ENCODE data around the gene CHRNA3.

The CHRNA3 gene

GRCh38 chr15:78634210-78635145, 13.7 kb upstream of the CHRNA3 start:
- Histone ChIP-seq H3K36me3 (ENCODE audit: insufficient read depth, low read length) (no peaks in the 10 kb centered on the region), H3K9ac (ENCODE audit: low read length) (no peak overlapping the region), H3K4me3 (ENCODE audit: low read depth in 1 of 2, low read length in 2 of 2) (no peak overlapping the region), H3K27ac (ENCODE audit: low read depth, low read length) (no peak overlapping the region), H3K27me3 (ENCODE audit: control insufficient read depth in 1 of 2, insufficient read depth in 2 of 2, low read length in 2 of 2) (no peaks in the 10 kb centered on the region), H3K9me3 (ENCODE audit: low read length) (peaks cover 8% of the 10 kb centered on the region), H3K4me1 (ENCODE audit: insufficient read depth, low read length) (no peaks in the 10 kb centered on the region)

GRCh38 chr15:78633348-78633747, 12.6 kb upstream of the CHRNA3 start:
- H3K27me3 ChIP-seq (ENCODE audit: control insufficient read depth in 1 of 2, insufficient read depth in 2 of 2, low read length in 2 of 2), result no peaks in the 10 kb centered on the region
- no peak overlapping the region for H3K27ac ChIP-seq (ENCODE audit: low read depth, low read length)
- no peak overlapping the region for H3K4me3 ChIP-seq (ENCODE audit: low read depth in 1 of 2, low read length in 2 of 2)
- no peak overlapping the region for H3K9ac ChIP-seq (ENCODE audit: low read length)
- H3K36me3 ChIP-seq (ENCODE audit: insufficient read depth, low read length), result no peaks in the 10 kb centered on the region
- peaks cover 8% of the 10 kb centered on the region for H3K9me3 ChIP-seq (ENCODE audit: low read length)
- no peaks in the 10 kb centered on the region for H3K4me1 ChIP-seq (ENCODE audit: insufficient read depth, low read length)

GRCh38 chr15:78630886-78631633, 10.3 kb upstream of the CHRNA3 start:
- H3K36me3 ChIP-seq (ENCODE audit: insufficient read depth, low read length), result no peaks in the 10 kb centered on the region
- H3K27me3 ChIP-seq (ENCODE audit: control insufficient read depth in 1 of 2, insufficient read depth in 2 of 2, low read length in 2 of 2), result no peaks in the 10 kb centered on the region
- no peak overlapping the region for H3K4me3 ChIP-seq (ENCODE audit: low read depth in 1 of 2, low read length in 2 of 2)
- H3K27ac ChIP-seq (ENCODE audit: low read depth, low read length), result no peak overlapping the region
- H3K4me1 ChIP-seq (ENCODE audit: insufficient read depth, low read length), result no peaks in the 10 kb centered on the region
- H3K9me3 ChIP-seq (ENCODE audit: low read length), result peaks cover 8% of the 10 kb centered on the region
- H3K9ac ChIP-seq (ENCODE audit: low read length), result no peak overlapping the region

GRCh38 chr15:78629716-78630065, 8.9 kb upstream of the CHRNA3 start:
- H3K27me3 ChIP-seq (ENCODE audit: control insufficient read depth in 1 of 2, insufficient read depth in 2 of 2, low read length in 2 of 2), result no peaks in the 10 kb centered on the region
- no peaks in the 10 kb centered on the region for H3K4me1 ChIP-seq (ENCODE audit: insufficient read depth, low read length)
- no peak overlapping the region for H3K27ac ChIP-seq (ENCODE audit: low read depth, low read length)
- no peak overlapping the region for H3K4me3 ChIP-seq (ENCODE audit: low read depth in 1 of 2, low read length in 2 of 2)
- H3K9me3 ChIP-seq (ENCODE audit: low read length), result peaks cover 8% of the 10 kb centered on the region
- no peak overlapping the region for H3K9ac ChIP-seq (ENCODE audit: low read length)
- no peaks in the 10 kb centered on the region for H3K36me3 ChIP-seq (ENCODE audit: insufficient read depth, low read length)

- no peak overlapping the region for H3K4me3 ChIP-seq (ENCODE audit: low read depth in 1 of 2, low read length in 2 of 2)
- H3K4me1 ChIP-seq (ENCODE audit: insufficient read depth, low read length), result no peaks in the 10 kb centered on the region
- no peaks in the 10 kb centered on the region for H3K27me3 ChIP-seq (ENCODE audit: control insufficient read depth in 1 of 2, insufficient read depth in 2 of 2, low read length in 2 of 2)
- H3K36me3 ChIP-seq (ENCODE audit: insufficient read depth, low read length), result no peaks in the 10 kb centered on the region
- H3K9ac ChIP-seq (ENCODE audit: low read length), result no peak overlapping the region
- H3K27ac ChIP-seq (ENCODE audit: low read depth, low read length), result no peak overlapping the region
- H3K9me3 ChIP-seq (ENCODE audit: low read length), result peaks cover 8% of the 10 kb centered on the region
Observed at GRCh38 chr15:78629031-78629715, 8.4 kb upstream of the CHRNA3 start.

GRCh38 chr15:78628227-78628626, 7.4 kb upstream of the CHRNA3 start:
- Histone ChIP-seq H3K27me3 (ENCODE audit: control insufficient read depth in 1 of 2, insufficient read depth in 2 of 2, low read length in 2 of 2) (no peaks in the 10 kb centered on the region), H3K4me1 (ENCODE audit: insufficient read depth, low read length) (no peaks in the 10 kb centered on the region), H3K27ac (ENCODE audit: low read depth, low read length) (no peak overlapping the region), H3K9me3 (ENCODE audit: low read length) (peaks cover 2% of the 10 kb centered on the region), H3K36me3 (ENCODE audit: insufficient read depth, low read length) (no peaks in the 10 kb centered on the region), H3K4me3 (ENCODE audit: low read depth in 1 of 2, low read length in 2 of 2) (no peak overlapping the region), H3K9ac (ENCODE audit: low read length) (no peak overlapping the region)

- Histone ChIP-seq H3K4me1 (ENCODE audit: insufficient read depth, low read length) (no peaks in the 10 kb centered on the region), H3K27me3 (ENCODE audit: control insufficient read depth in 1 of 2, insufficient read depth in 2 of 2, low read length in 2 of 2) (no peaks in the 10 kb centered on the region), H3K27ac (ENCODE audit: low read depth, low read length) (no peak overlapping the region), H3K36me3 (ENCODE audit: insufficient read depth, low read length) (no peaks in the 10 kb centered on the region), H3K4me3 (ENCODE audit: low read depth in 1 of 2, low read length in 2 of 2) (no peak overlapping the region), H3K9me3 (ENCODE audit: low read length) (no peaks in the 10 kb centered on the region), H3K9ac (ENCODE audit: low read length) (no peak overlapping the region)
Observed at GRCh38 chr15:78627348-78627747, 6.6 kb upstream of the CHRNA3 start.

GRCh38 chr15:78626381-78626995, 5.7 kb upstream of the CHRNA3 start:
- no peak overlapping the region for H3K27ac ChIP-seq (ENCODE audit: low read depth, low read length)
- no peaks in the 10 kb centered on the region for H3K9me3 ChIP-seq (ENCODE audit: low read length)
- no peak overlapping the region for H3K4me3 ChIP-seq (ENCODE audit: low read depth in 1 of 2, low read length in 2 of 2)
- H3K4me1 ChIP-seq (ENCODE audit: insufficient read depth, low read length), result no peaks in the 10 kb centered on the region
- H3K27me3 ChIP-seq (ENCODE audit: control insufficient read depth in 1 of 2, insufficient read depth in 2 of 2, low read length in 2 of 2), result no peaks in the 10 kb centered on the region
- H3K36me3 ChIP-seq (ENCODE audit: insufficient read depth, low read length), result no peaks in the 10 kb centered on the region
- H3K9ac ChIP-seq (ENCODE audit: low read length), result no peak overlapping the region

- Histone ChIP-seq H3K4me3 (ENCODE audit: low read depth in 1 of 2, low read length in 2 of 2) (no peak overlapping the region), H3K27ac (ENCODE audit: low read depth, low read length) (no peak overlapping the region), H3K27me3 (ENCODE audit: control insufficient read depth in 1 of 2, insufficient read depth in 2 of 2, low read length in 2 of 2) (no peaks in the 10 kb centered on the region), H3K4me1 (ENCODE audit: insufficient read depth, low read length) (no peaks in the 10 kb centered on the region), H3K9me3 (ENCODE audit: low read length) (no peaks in the 10 kb centered on the region), H3K9ac (ENCODE audit: low read length) (no peak overlapping the region), H3K36me3 (ENCODE audit: insufficient read depth, low read length) (no peaks in the 10 kb centered on the region)
Observed at GRCh38 chr15:78625606-78626280, 4.9 kb upstream of the CHRNA3 start.

GRCh38 chr15:78624651-78625590, 4.1 kb upstream of the CHRNA3 start:
- Histone ChIP-seq H3K27ac (ENCODE audit: low read depth, low read length) (no peak overlapping the region), H3K36me3 (ENCODE audit: insufficient read depth, low read length) (no peaks in the 10 kb centered on the region), H3K9me3 (ENCODE audit: low read length) (no peaks in the 10 kb centered on the region), H3K9ac (ENCODE audit: low read length) (no peak overlapping the region), H3K27me3 (ENCODE audit: control insufficient read depth in 1 of 2, insufficient read depth in 2 of 2, low read length in 2 of 2) (peaks cover 0 to 7% of the 10 kb centered on the region in 2 donors), H3K4me3 (ENCODE audit: low read depth in 1 of 2, low read length in 2 of 2) (no peak overlapping the region), H3K4me1 (ENCODE audit: insufficient read depth, low read length) (no peaks in the 10 kb centered on the region)
